NCI-H460 (cell line): ENCODE measurements around the gene WDR59. TPM values are rescaled to one million over a fixed set of nuclear protein-coding genes. Genes with fewer than 3 reads are reported as not detected.
"Not testable (repeated sequence)": the region's sequence is repeated elsewhere in the genome, so short reads cannot be mapped to it uniquely, and the experiment has no call there.

Experiments
- DNase-seq: peaks from one replicate; pipeline ENCODE4 v3.0.0-alpha.2; 2016; ENCODE audit warnings: low read depth; ENCODE audit errors: extremely low read depth
- total RNA-seq: library from RNA; depleted of rRNA; stranded (reverse); fragments of >200 nt; shearing (Covaris generic); gene quantifications from 2 replicates; pipeline ENCODE4 v1.2.3, GENCODE V29; 2014

The WDR59 gene
- total RNA-seq, 1 experiment from 2014 or later = 19.7 TPM

DNA sequence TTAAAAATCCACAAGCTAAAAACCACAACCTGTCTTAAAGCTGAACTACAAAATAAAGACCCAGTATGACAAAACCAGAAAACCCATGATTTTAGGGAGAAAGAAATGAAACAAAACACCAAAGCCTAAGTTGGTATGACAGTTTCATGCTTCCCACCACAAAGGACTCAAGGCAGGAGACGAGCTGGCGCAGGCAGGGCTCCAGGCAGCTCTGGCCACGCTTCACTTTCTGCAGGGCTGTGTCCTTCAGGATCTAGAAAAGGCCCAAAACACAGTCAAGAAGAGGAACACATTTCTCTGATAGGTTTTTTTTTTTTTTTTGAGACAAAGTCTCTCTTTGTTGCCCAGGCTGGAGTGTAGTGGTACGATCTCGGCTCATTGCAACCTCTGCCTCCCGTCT, 75.3 kb downstream of the WDR59 start:
- no peak for DNase-seq

DNA sequence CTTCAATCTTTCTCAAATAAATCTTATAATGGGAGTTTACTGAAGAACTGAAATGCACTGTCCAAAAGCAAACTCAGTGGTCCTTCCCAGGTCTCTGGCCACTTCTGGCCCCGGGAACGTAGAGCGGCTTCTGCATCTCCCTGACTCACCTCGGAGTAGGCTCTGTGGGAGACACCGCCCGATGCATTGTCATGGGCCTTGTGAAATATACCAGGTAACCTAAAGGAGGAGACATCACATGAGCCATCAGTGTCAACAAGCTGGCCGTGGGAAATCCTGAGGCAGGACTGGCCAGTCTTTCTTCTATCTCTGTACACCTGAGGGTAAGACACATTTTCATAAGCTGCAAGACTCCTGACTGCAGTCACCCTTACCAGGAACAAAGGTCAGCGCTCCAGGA, 76.2 kb downstream of the WDR59 start:
- DNase-seq = not testable (repeated sequence)

DNA sequence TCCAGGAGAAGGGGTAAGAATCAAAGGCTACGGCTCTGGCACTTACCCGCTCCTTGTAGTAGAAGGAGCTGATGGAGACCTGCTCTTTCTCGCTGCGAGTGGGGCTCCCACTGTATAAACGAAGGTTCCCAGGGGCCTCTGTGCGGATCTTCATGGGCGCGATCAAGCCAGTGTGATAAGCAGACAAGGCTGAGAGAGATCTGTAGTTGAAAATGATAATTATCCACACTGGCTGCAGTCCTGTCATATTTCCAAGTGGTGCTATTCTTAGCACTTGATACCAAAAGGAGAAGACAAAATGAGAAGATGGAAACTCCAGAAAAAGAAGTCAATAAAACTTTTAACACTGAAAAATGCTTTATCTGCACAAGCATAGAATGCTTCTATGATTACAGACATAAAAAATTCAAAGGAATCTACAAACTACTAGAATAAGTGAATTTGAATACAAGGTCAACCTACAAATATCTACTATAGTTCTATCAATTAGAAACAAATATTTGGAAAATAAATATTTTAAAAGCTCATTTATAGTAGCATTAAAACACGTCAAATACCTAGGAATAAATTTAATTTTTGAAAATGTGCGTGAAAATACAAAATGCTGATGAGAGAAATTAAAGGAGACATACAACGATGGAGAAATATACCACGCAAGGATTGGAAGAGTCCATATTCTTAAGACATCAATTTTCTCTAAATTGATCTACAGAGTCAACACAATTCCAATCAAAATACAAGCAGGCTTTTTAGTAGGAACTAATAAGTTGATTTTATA, 80.8 kb downstream of the WDR59 start:
- DNase-seq = no peak

GRCh38 chr16:74903120-74903519, 81.8 kb downstream of the WDR59 start:
- no peak for DNase-seq

DNA sequence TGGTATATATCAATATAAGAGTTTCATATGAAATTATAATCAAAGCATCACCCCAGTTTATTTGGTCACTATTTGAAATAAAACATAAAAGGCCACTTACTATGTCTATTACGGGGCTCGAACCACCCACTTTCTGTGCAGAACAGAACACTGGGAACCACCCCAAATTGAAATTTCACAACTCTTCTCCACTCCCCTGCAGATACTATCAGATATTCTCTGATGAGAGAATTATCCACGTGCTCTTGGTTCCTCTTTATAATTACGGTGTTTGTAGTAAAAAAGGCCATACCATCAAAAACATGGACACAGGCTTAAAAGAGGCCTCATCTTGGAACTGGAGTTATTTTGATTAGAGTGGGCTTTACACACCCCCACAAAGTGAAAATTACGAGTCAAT, 82.8 kb downstream of the WDR59 start:
- DNase-seq = no peak

DNA sequence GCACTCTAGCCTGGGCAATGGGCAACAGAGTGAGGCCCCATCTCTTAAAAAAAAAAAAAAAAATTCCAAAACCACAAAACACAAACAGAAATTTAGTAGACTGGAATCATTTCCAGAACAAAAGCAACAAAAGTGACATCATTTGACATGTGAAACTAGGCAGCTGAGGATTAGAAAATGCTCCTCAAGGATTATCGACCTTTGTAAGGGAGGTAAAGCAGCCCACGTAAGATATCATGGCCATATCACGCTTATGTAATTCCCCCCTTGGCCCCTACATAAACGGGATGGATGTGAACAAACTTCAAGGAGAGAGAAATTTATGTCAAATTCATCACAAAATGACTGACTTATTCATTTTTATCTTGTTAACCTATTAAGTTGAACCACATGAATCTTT, 83.3 kb downstream of the WDR59 start:
- DNase-seq = no peak

GRCh38 chr16:74899816-74900215, 85.1 kb downstream of the WDR59 start:
- no peak for DNase-seq

GRCh38 chr16:74898659-74899058, 86.3 kb downstream of the WDR59 start:
- DNase-seq = no peak

DNA sequence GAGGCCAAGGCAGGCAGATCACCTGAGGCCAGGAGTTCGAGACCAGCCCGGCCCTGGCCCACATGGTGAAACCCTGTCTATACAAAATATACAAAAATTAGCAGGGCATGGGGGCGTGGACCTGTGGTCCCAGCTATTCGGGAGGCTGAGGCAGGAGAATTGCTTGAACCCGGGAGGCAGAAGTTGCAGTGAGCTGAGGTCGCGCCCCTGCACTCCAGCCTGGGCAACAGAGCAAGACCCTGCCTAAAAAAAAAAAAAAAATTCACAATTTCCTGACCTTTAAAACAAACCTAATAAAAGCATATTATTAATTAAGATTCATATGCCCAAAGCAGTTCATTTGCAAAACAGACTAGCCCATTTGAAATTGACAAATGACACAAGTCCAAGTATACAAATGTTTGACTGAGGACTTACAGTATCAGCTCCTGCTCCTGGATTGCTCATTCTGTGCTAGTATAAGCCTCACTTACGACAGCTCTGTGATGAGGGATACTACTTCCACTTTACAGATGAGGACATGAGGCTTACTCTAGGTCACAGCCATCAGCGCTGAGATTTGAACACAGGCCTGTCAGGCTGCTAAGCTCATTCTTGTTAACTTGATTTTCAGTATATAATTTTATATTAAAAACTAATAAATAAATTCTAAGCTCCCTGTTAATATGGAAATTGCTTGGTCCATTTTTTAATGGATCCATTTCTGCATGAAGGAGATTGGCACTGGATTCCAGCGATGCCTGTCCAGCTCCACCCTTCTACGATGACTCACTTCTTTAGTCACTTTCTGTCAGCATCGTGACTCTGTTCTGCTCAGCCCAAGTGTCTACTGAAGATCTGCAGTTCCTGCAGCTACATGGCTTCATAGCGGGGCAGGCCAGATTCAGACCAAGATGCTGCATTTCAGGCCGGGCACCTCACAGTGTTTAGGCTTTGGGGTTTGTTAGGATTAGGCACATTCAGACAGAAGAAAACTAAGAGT, 88.2 kb downstream of the WDR59 start:
- peak; percentile 58 for DNase-seq

DNA sequence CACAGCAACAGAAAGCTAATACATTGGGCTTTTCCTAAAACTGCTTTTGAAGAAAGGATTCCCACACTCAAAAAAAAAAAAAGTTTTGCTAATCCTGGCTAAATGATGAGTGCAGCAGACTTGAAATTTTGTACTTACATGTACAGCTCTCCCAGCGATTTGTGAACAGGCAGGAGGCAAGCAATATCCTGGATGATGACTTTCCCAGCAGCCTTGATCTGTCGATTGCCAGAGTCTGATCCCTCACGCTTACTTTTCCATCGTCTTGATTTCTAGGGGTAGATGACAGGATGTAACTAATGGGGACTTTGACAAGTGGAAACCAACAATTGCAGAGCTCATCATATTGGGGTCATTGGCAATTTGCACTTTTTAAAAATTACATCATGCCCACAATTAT, 91.4 kb downstream of the WDR59 start:
- DNase-seq = no peak

DNA sequence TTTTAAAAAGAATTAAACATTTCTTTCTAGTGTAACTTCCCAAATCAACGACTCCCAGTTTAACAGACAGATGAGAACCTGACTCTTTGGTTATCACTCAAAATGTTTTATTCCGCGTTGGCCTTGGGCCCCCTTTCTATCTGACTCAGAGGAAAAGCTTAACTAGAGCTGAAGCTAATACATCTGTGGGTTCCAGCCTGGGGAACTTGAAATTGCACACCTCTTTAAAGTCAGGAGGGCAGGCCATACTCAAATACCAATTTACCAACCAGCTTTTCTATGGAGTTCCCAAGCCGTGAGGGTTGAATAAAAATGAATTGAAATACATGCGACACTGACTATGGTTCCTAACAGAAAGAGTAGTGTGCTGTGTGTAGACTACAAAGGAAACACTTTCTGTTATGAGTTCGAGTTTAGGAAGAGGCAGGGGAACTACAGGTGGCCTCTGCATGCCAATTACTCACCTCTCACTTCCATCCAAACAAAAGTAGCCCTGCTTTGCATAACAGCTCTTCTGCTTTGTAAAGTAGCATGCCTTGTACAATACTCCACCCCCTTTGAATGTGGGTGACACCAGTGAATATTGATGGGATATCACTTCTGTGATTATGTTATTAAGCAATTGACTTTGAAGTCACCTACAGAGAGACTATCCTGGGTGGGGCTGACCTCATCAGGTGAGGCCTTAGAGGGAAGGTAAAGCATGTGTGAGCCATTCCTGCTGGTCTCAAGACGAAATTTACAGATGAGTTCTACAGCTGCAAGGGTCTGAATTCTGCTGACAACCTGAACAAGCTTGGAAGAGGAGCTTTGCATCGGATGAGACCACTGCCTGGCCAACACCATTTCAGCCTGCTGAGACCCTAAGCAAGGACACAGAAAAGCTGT, 92.1 kb downstream of the WDR59 start:
- no peak for DNase-seq

- no peak for DNase-seq
Observed at GRCh38 chr16:74888888-74889287, 96.0 kb downstream of the WDR59 start.

DNA sequence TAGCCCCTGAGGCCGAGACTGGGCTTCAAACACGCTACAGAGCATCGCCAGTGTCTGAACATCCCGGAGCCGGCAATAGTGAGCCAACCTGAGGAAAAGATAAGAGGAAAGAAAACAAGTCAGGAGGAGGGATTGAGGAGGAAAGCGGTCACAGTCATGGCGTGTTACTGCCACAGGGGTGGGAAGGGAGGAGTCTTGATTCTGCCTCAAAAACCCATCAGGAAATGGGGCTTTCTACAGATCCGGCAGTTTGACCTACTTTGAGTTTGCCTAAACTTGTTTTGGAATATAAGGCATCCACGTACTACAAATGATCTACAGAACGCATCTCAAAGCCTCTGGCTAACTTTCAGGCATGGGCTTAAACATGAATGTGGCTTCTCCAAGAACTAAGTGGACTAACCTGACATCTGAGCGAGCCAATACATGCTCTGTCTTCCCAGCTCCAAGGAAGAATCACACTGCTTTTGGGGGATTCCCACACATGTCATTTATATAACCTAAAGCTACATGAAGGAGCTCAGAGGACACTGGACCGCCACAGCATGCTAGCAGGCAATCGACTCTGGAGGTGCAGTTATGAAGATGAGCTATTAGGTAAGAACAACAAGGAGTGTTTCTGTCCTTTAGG, 96.6 kb downstream of the WDR59 start:
- no peak for DNase-seq

DNA sequence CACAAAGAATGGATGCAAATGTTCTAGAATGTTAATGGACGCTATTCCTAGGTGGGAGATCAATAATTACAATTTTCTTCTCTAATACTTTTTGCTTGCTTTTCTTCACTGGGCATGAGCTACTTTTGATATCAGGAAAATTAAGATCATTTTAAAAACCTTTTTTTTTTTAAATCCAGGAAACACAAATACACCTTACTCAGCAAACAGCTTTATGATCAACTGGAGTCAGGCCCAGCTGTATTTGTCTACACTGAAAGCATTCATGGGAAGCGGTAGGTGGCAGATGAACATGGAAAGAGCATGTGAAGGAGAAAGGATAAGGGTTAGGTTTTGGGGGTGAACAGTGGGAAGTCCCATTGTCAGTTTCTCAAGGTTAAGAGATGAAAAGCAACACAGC, 97.8 kb downstream of the WDR59 start:
- no peak for DNase-seq

DNA sequence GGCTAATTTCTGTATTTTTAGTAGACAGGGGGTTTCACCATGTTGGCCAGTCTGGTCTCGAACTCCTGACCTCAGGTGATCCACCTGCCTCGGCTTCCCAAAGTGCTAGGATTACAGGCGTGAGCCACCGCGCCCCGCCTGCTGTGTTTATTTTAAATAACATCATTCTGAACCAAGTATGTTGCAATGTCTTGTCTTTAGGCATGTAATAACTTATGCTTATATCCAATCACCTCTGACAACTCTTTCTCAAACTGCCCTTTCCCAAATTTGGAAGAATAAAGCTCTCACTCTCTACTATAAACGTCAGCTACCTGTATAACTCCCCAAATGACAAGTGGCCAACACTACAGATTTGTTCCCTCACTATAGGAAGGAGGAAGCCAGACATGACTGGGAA, 107.2 kb downstream of the WDR59 start:
- no peak for DNase-seq

- DNase-seq = no peak
Observed at GRCh38 chr16:74874912-74875546, 109.9 kb downstream of the WDR59 start.

DNA sequence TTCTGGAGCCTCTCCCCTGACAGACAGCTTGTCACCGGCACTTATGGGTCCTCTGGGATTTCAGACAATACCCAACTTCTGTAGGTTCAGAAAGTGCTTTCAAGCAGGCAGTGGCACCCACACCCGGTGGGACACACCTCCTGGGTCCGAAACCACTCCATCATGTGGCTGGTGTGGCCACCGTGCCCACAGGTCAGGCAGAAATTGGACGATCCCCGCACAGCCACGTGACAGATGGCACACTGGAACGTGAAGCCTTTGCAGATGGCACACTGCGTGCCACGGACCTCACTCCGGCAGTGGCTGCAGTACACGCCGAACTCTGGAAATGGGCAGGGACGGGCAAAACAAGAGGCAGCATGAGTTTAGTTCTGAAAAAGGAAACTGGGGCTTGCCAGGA, 110.8 kb downstream of the WDR59 start:
- DNase-seq = no peak

GRCh38 chr16:74872302-74872701, 112.6 kb downstream of the WDR59 start:
- DNase-seq = no peak

GRCh38 chr16:74871608-74872007, 113.3 kb downstream of the WDR59 start:
- no peak for DNase-seq

- peak; percentile 13 for DNase-seq
Observed at GRCh38 chr16:74868501-74868900, 116.4 kb downstream of the WDR59 start.
